ENCODE results near the gene KCNQ2. TPM values are rescaled to one million over a fixed set of nuclear protein-coding genes. Genes with fewer than 3 reads are reported as not detected.

KCNQ2 gene
- total and polyA plus RNA-seq, 7 donors = 0.01 to 2.8 (median 0.15) TPM; not detected in 1

- no peak for DNase-seq
- Histone ChIP-seq H3K4me1 (no peaks in the 10 kb centered on the region), H3K9me3 (no peaks in the 10 kb centered on the region), H3K27me3 (ENCODE audit: insufficient read depth in 3 of 3, low read length in 2 of 3) (peaks cover 0 to 36% (median 9%) of the 10 kb centered on the region in 3 donors), H3K36me3 (ENCODE audit: insufficient read depth in 1 of 2, low read depth in 1 of 2) (no peaks in the 10 kb centered on the region), H3K27ac (no peak overlapping the region), H3K4me3 (no peak overlapping the region)
- 84 to 86% (median 85%) methylated on average over 36 to 39 of the region's 39 CpGs for WGBS, 3 donors
- no peak for TF ChIP-seq CTCF (IDR thresholded peaks at IDR 0.05)
- no peak for ATAC-seq
- intact Hi-C loops (cut with DNase I) = no loop called here
These were observed 38.5 kb downstream of the KCNQ2 start for GRCh38 chr20:63433756-63434531.

GRCh38 chr20:63433351-63433750 lies 39.1 kb downstream of the KCNQ2 start:
- intact Hi-C loops (cut with DNase I) = no loop called here
- no peak overlapping the region for H3K4me3 ChIP-seq
- no peak for DNase-seq
- H3K36me3 ChIP-seq (ENCODE audit: insufficient read depth in 1 of 2, low read depth in 1 of 2) = no peaks in the 10 kb centered on the region
- H3K27me3 ChIP-seq (ENCODE audit: insufficient read depth in 3 of 3, low read length in 2 of 3) = peaks cover 0 to 38% (median 12%) of the 10 kb centered on the region in 3 donors
- no peak overlapping the region for H3K27ac ChIP-seq
- H3K9me3 ChIP-seq = no peaks in the 10 kb centered on the region
- ATAC-seq = no peak
- no peak for TF ChIP-seq CTCF (IDR thresholded peaks at IDR 0.05)
- 73 to 80% (median 74%) methylated on average over 18 of the region's 18 CpGs for WGBS, 3 donors
- H3K4me1 ChIP-seq = no peaks in the 10 kb centered on the region

GRCh38 chr20:63432577-63433325 lies 39.7 kb downstream of the KCNQ2 start:
- H3K4me3 ChIP-seq = no peak overlapping the region
- DNase-seq = no peak
- intact Hi-C loops (cut with DNase I) = no loop called here
- no peaks in the 10 kb centered on the region for H3K9me3 ChIP-seq
- H3K27me3 ChIP-seq (ENCODE audit: insufficient read depth in 3 of 3, low read length in 2 of 3) = peaks cover 0 to 34% (median 10%) of the 10 kb centered on the region in 3 donors
- 54 to 58% (median 57%) methylated on average over 16 of the region's 16 CpGs for WGBS, 3 donors
- H3K4me1 ChIP-seq = no peaks in the 10 kb centered on the region
- TF ChIP-seq CTCF (IDR thresholded peaks at IDR 0.05) = no peak
- no peak for ATAC-seq
- no peaks in the 10 kb centered on the region for H3K36me3 ChIP-seq (ENCODE audit: insufficient read depth in 1 of 2, low read depth in 1 of 2)
- H3K27ac ChIP-seq = no peak overlapping the region

- Histone ChIP-seq H3K4me1 (no peaks in the 10 kb centered on the region), H3K27me3 (ENCODE audit: insufficient read depth in 3 of 3, low read length in 2 of 3) (peaks cover 0 to 34% (median 10%) of the 10 kb centered on the region in 3 donors), H3K27ac (no peak overlapping the region), H3K36me3 (ENCODE audit: insufficient read depth in 1 of 2, low read depth in 1 of 2) (no peaks in the 10 kb centered on the region), H3K9me3 (no peaks in the 10 kb centered on the region), H3K4me3 (no peak overlapping the region)
- ATAC-seq = no peak
- WGBS, 3 donors = 0 to 100% methylated on average over 1 of the region's 1 CpG; no CpG with 5 or more reads in 1 of the 3 donors
- TF ChIP-seq CTCF (IDR thresholded peaks at IDR 0.05) = no peak
- intact Hi-C loops (cut with DNase I) = no loop called here
- no peak for DNase-seq
These were observed 40.5 kb downstream of the KCNQ2 start for GRCh38 chr20:63431944-63432343.
